ENCODE measurements around the gene MICU1. TPM values are rescaled to one million over a fixed set of nuclear protein-coding genes. Genes with fewer than 3 reads are reported as not detected.

The MICU1 gene
- total and polyA plus RNA-seq, 2 of the 13 experiments (the other 11 are each of a cell fraction or from before 2014, with no cell fraction given), result 32.5 to 56.1 TPM

DNA sequence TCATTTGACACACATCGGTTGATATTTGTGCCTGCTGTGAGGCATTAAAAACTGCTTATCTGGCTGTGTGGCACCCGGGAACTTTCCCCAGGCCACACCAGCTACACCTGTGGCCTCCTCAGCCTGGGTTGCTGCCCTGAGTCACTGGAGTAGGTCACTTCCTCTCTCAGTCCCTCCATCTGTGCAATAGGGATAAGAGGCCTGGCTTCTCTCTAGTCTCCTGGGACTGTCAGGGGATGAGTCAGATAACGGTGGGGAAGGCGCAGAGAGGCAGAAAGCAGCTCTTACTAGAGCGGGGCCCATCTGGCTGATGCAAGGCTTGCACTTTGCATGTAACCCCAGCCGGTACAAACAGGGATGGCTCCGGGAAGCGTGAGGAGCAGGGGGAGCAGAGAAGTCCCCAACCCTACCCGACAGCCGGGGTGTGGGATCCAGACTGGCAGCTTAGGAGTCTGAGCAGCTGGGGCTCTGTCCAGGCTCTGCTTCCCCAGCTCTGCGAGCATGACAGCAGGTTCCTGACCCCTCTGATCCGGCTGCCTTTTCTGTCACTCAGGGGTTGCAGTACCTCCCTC, 305.1 kb downstream of the MICU1 start (continued):
- TF ChIP-seq, protein P1, sequence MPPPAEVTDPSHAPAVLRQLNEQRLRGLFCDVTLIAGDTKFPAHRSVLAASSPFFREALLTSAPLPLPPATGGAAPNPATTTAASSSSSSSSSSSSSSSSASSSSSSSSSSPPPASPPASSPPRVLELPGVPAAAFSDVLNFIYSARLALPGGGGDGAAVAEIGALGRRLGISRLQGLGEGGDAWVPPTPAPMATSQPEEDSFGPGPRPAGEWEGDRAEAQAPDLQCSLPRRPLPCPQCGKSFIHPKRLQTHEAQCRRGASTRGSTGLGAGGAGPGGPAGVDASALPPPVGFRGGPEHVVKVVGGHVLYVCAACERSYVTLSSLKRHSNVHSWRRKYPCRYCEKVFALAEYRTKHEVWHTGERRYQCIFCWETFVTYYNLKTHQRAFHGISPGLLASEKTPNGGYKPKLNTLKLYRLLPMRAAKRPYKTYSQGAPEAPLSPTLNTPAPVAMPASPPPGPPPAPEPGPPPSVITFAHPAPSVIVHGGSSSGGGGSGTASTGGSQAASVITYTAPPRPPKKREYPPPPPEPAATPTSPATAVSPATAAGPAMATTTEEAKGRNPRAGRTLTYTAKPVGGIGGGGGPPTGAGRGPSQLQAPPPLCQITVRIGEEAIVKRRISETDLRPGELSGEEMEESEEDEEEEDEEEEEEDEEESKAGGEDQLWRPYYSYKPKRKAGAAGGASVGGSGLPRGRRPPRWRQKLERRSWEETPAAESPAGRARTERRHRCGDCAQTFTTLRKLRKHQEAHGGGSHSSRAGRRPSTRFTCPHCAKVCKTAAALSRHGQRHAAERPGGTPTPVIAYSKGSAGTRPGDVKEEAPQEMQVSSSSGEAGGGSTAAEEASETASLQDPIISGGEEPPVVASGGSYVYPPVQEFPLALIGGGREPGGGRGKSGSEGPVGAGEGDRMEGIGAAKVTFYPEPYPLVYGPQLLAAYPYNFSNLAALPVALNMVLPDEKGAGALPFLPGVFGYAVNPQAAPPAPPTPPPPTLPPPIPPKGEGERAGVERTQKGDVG (CRISPR knock-in tag; IDR thresholded peaks at IDR 0.05; ENCODE audit: borderline replicate concordance), result no peak; the same call in 1 of the 2 replicates
- TF ChIP-seq ZNF724P (CRISPR knock-in tag; IDR thresholded peaks at IDR 0.05; ENCODE audit: borderline replicate concordance), result no peak
- TF ChIP-seq, protein P2, sequence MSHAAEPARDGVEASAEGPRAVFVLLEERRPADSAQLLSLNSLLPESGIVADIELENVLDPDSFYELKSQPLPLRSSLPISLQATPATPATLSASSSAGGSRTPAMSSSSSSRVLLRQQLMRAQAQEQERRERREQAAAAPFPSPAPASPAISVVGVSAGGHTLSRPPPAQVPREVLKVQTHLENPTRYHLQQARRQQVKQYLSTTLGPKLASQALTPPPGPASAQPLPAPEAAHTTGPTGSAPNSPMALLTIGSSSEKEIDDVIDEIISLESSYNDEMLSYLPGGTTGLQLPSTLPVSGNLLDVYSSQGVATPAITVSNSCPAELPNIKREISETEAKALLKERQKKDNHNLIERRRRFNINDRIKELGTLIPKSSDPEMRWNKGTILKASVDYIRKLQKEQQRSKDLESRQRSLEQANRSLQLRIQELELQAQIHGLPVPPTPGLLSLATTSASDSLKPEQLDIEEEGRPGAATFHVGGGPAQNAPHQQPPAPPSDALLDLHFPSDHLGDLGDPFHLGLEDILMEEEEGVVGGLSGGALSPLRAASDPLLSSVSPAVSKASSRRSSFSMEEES (CRISPR knock-in tag; IDR thresholded peaks at IDR 0.05), result peak; percentile 33; the same call in 1 of the 2 replicates
- TF ChIP-seq, protein P3, sequence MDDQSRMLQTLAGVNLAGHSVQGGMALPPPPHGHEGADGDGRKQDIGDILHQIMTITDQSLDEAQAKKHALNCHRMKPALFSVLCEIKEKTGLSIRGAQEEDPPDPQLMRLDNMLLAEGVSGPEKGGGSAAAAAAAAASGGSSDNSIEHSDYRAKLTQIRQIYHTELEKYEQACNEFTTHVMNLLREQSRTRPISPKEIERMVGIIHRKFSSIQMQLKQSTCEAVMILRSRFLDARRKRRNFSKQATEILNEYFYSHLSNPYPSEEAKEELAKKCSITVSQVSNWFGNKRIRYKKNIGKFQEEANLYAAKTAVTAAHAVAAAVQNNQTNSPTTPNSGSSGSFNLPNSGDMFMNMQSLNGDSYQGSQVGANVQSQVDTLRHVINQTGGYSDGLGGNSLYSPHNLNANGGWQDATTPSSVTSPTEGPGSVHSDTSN (CRISPR knock-in tag; IDR thresholded peaks at IDR 0.05; ENCODE audit: borderline replicate concordance), result 0 out of 2 replicates have a peak, but pooled peaks have one; percentile 35
- TF ChIP-seq, protein P4, sequence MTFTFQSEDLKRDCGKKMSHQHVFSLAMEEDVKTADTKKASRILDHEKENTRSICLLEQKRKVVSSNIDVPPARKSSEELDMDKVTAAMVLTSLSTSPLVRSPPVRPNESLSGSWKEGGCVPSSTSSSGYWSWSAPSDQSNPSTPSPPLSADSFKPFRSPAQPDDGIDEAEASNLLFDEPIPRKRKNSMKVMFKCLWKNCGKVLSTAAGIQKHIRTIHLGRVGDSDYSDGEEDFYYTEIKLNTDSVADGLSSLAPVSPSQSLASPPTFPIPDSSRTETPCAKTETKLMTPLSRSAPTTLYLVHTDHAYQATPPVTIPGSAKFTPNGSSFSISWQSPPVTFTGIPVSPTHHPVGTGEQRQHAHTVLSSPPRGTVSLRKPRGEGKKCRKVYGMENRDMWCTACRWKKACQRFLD (CRISPR knock-in tag; IDR thresholded peaks at IDR 0.05; ENCODE audit: borderline replicate concordance), result 0 out of 2 replicates have a peak, but pooled peaks have one; percentile 43
- no peak; the same call in 1 of the 2 replicates for TF ChIP-seq ZNF501 (CRISPR knock-in tag; IDR thresholded peaks at IDR 0.05)
- TF ChIP-seq IKZF1 (IDR thresholded peaks at IDR 0.05), result no peak
- TF ChIP-seq ZNF484 (CRISPR knock-in tag; IDR thresholded peaks at IDR 0.05; ENCODE audit: borderline replicate concordance, low read depth), result no peak
- no peak for TF ChIP-seq PTBP1 (IDR thresholded peaks at IDR 0.05; ENCODE audit: low read depth, low read length, poor library complexity, severe bottlenecking)
- peak; percentile 66; the same call in 1 of the 2 replicates for TF ChIP-seq FOXC1 (CRISPR knock-in tag; IDR thresholded peaks at IDR 0.05; ENCODE audit: borderline replicate concordance)
- 0 out of 2 replicates have a peak, but pooled peaks have one; percentile 44 for TF ChIP-seq ZNF563 (CRISPR knock-in tag; IDR thresholded peaks at IDR 0.05)
- TF ChIP-seq KLF9 (CRISPR knock-in tag; IDR thresholded peaks at IDR 0.05; ENCODE audit: low read depth), result no peak
- TF ChIP-seq PITX1 (CRISPR knock-in tag; IDR thresholded peaks at IDR 0.05), result no peak; the same call in none of the 2 replicates
- no peak for TF ChIP-seq ZNF17 (CRISPR knock-in tag; IDR thresholded peaks at IDR 0.05)
- peak; percentile 40; the same call in 1 of the 2 replicates for TF ChIP-seq FOXJ3 (CRISPR knock-in tag; IDR thresholded peaks at IDR 0.05; ENCODE audit: borderline replicate concordance)
- TF ChIP-seq SNAPC2 (CRISPR knock-in tag; IDR thresholded peaks at IDR 0.05), result no peak
- TF ChIP-seq ZNF891 (CRISPR knock-in tag; IDR thresholded peaks at IDR 0.05), result peak; percentile 42
- TF ChIP-seq TBP (CRISPR knock-in tag; IDR thresholded peaks at IDR 0.05), result no peak
- TF ChIP-seq, protein P5, sequence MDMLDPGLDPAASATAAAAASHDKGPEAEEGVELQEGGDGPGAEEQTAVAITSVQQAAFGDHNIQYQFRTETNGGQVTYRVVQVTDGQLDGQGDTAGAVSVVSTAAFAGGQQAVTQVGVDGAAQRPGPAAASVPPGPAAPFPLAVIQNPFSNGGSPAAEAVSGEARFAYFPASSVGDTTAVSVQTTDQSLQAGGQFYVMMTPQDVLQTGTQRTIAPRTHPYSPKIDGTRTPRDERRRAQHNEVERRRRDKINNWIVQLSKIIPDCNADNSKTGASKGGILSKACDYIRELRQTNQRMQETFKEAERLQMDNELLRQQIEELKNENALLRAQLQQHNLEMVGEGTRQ (IDR thresholded peaks at IDR 0.05; ENCODE audit: low read depth, low read length), result no peak
- TF ChIP-seq, protein P5 (CRISPR knock-in tag; IDR thresholded peaks at IDR 0.05; ENCODE audit: borderline replicate concordance), result no peak

Data from HepG2 (cell line).